CD4-positive, CD25-positive, alpha-beta regulatory T cell (primary cell): ENCODE measurements around the gene TBC1D22A. TPM values are rescaled to one million over a fixed set of nuclear protein-coding genes. Genes with fewer than 3 reads are reported as not detected.

Experiments used
- ATAC-seq, 2 donors: fragments of 150-1000 bp; cut with Tn5 transposase; one replicate each; pipeline ENCODE4 v1.10.0; 2021; ENCODE audit warnings: low read depth in 2 of 2, moderate number of reproducible peaks in 2 of 2, moderate library complexity in 1 of 2
- DNase-seq, 3 donors: peaks; one replicate each; pipeline versions ENCODE4 v3.0.0 to v3.0.0-alpha.2; 2012 to 2022; ENCODE audit warnings: mixed read lengths in 1 of 3
- H3K27ac ChIP-seq: one replicate; pipeline ENCODE4 v1.7.0; 2013; ENCODE audit warnings: mild to moderate bottlenecking, low read length; ENCODE audit not compliant: insufficient read depth, poor library complexity, severe bottlenecking
- H3K27me3 ChIP-seq: one replicate; pipeline ENCODE4 v1.7.0; 2013; ENCODE audit warnings: low read length; ENCODE audit not compliant: control insufficient read depth, insufficient read depth
- H3K36me3 ChIP-seq: one replicate; pipeline ENCODE4 v1.7.0; 2013; ENCODE audit warnings: mild to moderate bottlenecking, low read length, moderate library complexity; ENCODE audit not compliant: control insufficient read depth, insufficient read depth
- H3K4me1 ChIP-seq: 2 replicates; pipeline ENCODE4 v1.7.0; 2013; ENCODE audit warnings: mild to moderate bottlenecking, low read length; ENCODE audit not compliant: insufficient read depth, control insufficient read depth, poor library complexity, severe bottlenecking
- H3K4me3 ChIP-seq: one replicate; pipeline ENCODE4 v1.7.0; 2013; ENCODE audit warnings: low read depth, mild to moderate bottlenecking, low read length, moderate library complexity
- H3K9me3 ChIP-seq, 2 experiments: 1 replicate in 1 of 2; 2 replicates in 1 of 2; pipeline ENCODE4 v1.7.0; 2013; ENCODE audit warnings: low read length in 2 of 2, mild to moderate bottlenecking in 1 of 2, moderate library complexity in 1 of 2; ENCODE audit not compliant: control insufficient read depth in 2 of 2
- H3K27ac Mint-ChIP-seq, 3 donors: one replicate each; pipeline ENCODE4 v1.8.0; 2020 to 2022; ENCODE audit warnings: mild to moderate bottlenecking in 3 of 3, mixed read lengths in 3 of 3, moderate library complexity in 2 of 3
- H3K27me3 Mint-ChIP-seq: one replicate; pipeline ENCODE4 v1.8.0; 2022; ENCODE audit warnings: mild to moderate bottlenecking, mixed read lengths
- H3K36me3 Mint-ChIP-seq: one replicate; pipeline ENCODE4 v1.8.0; 2020; ENCODE audit warnings: mixed read lengths
- H3K4me1 Mint-ChIP-seq, 4 donors: one replicate each; pipeline ENCODE4 v1.8.0; 2020 to 2022; ENCODE audit warnings: mixed read lengths in 4 of 4, mild to moderate bottlenecking in 1 of 4
- H3K4me3 Mint-ChIP-seq, 4 donors: one replicate each; pipeline ENCODE4 v1.8.0; 2020 to 2022; ENCODE audit warnings: mild to moderate bottlenecking in 4 of 4, mixed read lengths in 4 of 4, moderate library complexity in 3 of 4
- H3K9me3 Mint-ChIP-seq, 7 donors: one replicate each; pipeline ENCODE4 v1.8.0; 2020 to 2022; ENCODE audit warnings: mixed read lengths in 7 of 7, mild to moderate bottlenecking in 3 of 7, moderate library complexity in 2 of 7
- polyA plus RNA-seq, 4 donors: library from polyadenylated mRNA; unstranded; fragments of 300-500 nt; fragmentation: Illumina TruSeq; gene quantifications; one replicate each; pipeline ENCODE4 v1.2.3, GENCODE V29; 2021
- total RNA-seq: library from RNA; stranded (reverse); gene quantifications from one replicate; pipeline ENCODE4 v1.2.3, GENCODE V29; 2022

Gene TBC1D22A
- total and polyA plus RNA-seq, 5 donors from 2014 or later: 19.8 to 42.5 (median 24.3) TPM

- H3K4me3 ChIP-seq: no peak overlapping the region
- no peaks in the 10 kb centered on the region for H3K9me3 Mint-ChIP-seq
- H3K36me3 ChIP-seq: no peaks in the 10 kb centered on the region
- DNase-seq (no peak), ATAC-seq (no peak)
- no peaks in the 10 kb centered on the region for H3K4me1 ChIP-seq
- H3K27me3 ChIP-seq: no peaks in the 10 kb centered on the region
- no peak overlapping the region for H3K4me3 Mint-ChIP-seq
- no peaks in the 10 kb centered on the region for H3K9me3 ChIP-seq
- no peak overlapping the region for H3K27ac Mint-ChIP-seq
- peaks cover 0 to 12% (median 6%) of the 10 kb centered on the region in 4 donors for H3K4me1 Mint-ChIP-seq
- H3K27ac ChIP-seq: no peak overlapping the region
- H3K36me3 Mint-ChIP-seq: peaks cover 15% of the 10 kb centered on the region
- H3K27me3 Mint-ChIP-seq: no peaks in the 10 kb centered on the region
Observed at GRCh38 chr22:47130883-47131631, 368.6 kb downstream of the TBC1D22A start.

GRCh38 chr22:47131632-47132427 is 369.4 kb downstream of the TBC1D22A start:
- no peak overlapping the region for H3K27ac Mint-ChIP-seq
- no peaks in the 10 kb centered on the region for H3K4me1 ChIP-seq
- H3K27ac ChIP-seq: no peak overlapping the region
- no peaks in the 10 kb centered on the region for H3K9me3 ChIP-seq
- ATAC-seq (no peak), DNase-seq (no peak)
- H3K36me3 Mint-ChIP-seq: peaks cover 17% of the 10 kb centered on the region
- no peaks in the 10 kb centered on the region for H3K36me3 ChIP-seq
- H3K4me3 ChIP-seq: no peak overlapping the region
- no peaks in the 10 kb centered on the region for H3K27me3 ChIP-seq
- no peaks in the 10 kb centered on the region for H3K27me3 Mint-ChIP-seq
- H3K4me3 Mint-ChIP-seq: no peak overlapping the region
- peaks cover 0 to 12% (median 7%) of the 10 kb centered on the region in 4 donors for H3K4me1 Mint-ChIP-seq
- H3K9me3 Mint-ChIP-seq: no peaks in the 10 kb centered on the region

GRCh38 chr22:47132428-47132825 is 370.0 kb downstream of the TBC1D22A start:
- H3K4me3 Mint-ChIP-seq: no peak overlapping the region
- Histone ChIP-seq H3K36me3 (no peaks in the 10 kb centered on the region), H3K27me3 (no peaks in the 10 kb centered on the region), H3K27ac (no peak overlapping the region), H3K9me3 (no peaks in the 10 kb centered on the region), H3K4me3 (no peak overlapping the region), H3K4me1 (no peaks in the 10 kb centered on the region)
- DNase-seq (no peak), ATAC-seq (no peak)
- no peaks in the 10 kb centered on the region for H3K27me3 Mint-ChIP-seq
- H3K36me3 Mint-ChIP-seq: peaks cover 19% of the 10 kb centered on the region
- no peaks in the 10 kb centered on the region for H3K9me3 Mint-ChIP-seq
- H3K4me1 Mint-ChIP-seq: peaks cover 0 to 12% (median 7%) of the 10 kb centered on the region in 4 donors
- H3K27ac Mint-ChIP-seq: no peak overlapping the region

GRCh38 chr22:47133061-47133969 is 370.9 kb downstream of the TBC1D22A start:
- H3K4me3 ChIP-seq: no peak overlapping the region
- no peaks in the 10 kb centered on the region for H3K9me3 ChIP-seq
- Mint-ChIP-seq H3K9me3 (no peaks in the 10 kb centered on the region), H3K27ac (no peak overlapping the region), H3K4me3 (no peak overlapping the region), H3K27me3 (no peaks in the 10 kb centered on the region), H3K36me3 (peaks cover 19% of the 10 kb centered on the region), H3K4me1 (peaks cover 0 to 12% (median 7%) of the 10 kb centered on the region in 4 donors)
- H3K27ac ChIP-seq: no peak overlapping the region
- H3K4me1 ChIP-seq: no peaks in the 10 kb centered on the region
- H3K27me3 ChIP-seq: no peaks in the 10 kb centered on the region
- DNase-seq (no peak), ATAC-seq (no peak)
- no peaks in the 10 kb centered on the region for H3K36me3 ChIP-seq

GRCh38 chr22:47134222-47134621 is 371.8 kb downstream of the TBC1D22A start:
- peaks cover 0 to 8% (median 6%) of the 10 kb centered on the region in 4 donors for H3K4me1 Mint-ChIP-seq
- Histone ChIP-seq H3K36me3 (no peaks in the 10 kb centered on the region), H3K9me3 (no peaks in the 10 kb centered on the region), H3K27ac (no peak overlapping the region), H3K27me3 (no peaks in the 10 kb centered on the region), H3K4me3 (no peak overlapping the region), H3K4me1 (no peaks in the 10 kb centered on the region)
- no peak for DNase-seq
- no peaks in the 10 kb centered on the region for H3K9me3 Mint-ChIP-seq
- no peaks in the 10 kb centered on the region for H3K27me3 Mint-ChIP-seq
- no peak for ATAC-seq
- peak overlapping the region in 1 of 3 donors; percentile 46 for H3K27ac Mint-ChIP-seq
- peaks cover 19% of the 10 kb centered on the region for H3K36me3 Mint-ChIP-seq
- H3K4me3 Mint-ChIP-seq: no peak overlapping the region

- Histone ChIP-seq H3K4me3 (no peak overlapping the region), H3K36me3 (no peaks in the 10 kb centered on the region), H3K27ac (no peak overlapping the region), H3K27me3 (no peaks in the 10 kb centered on the region), H3K9me3 (no peaks in the 10 kb centered on the region), H3K4me1 (no peaks in the 10 kb centered on the region)
- no peak for DNase-seq
- Mint-ChIP-seq H3K36me3 (peaks cover 21% of the 10 kb centered on the region), H3K27me3 (no peaks in the 10 kb centered on the region), H3K9me3 (no peaks in the 10 kb centered on the region), H3K4me1 (peaks cover 0 to 8% (median 4%) of the 10 kb centered on the region in 4 donors), H3K4me3 (no peak overlapping the region), H3K27ac (no peak overlapping the region)
- no peak for ATAC-seq
Observed at GRCh38 chr22:47135338-47135737, 372.9 kb downstream of the TBC1D22A start.

GRCh38 chr22:47136050-47136449 is 373.6 kb downstream of the TBC1D22A start:
- Mint-ChIP-seq H3K4me3 (no peak overlapping the region), H3K4me1 (peaks cover 0 to 8% (median under 1%) of the 10 kb centered on the region in 4 donors), H3K27me3 (no peaks in the 10 kb centered on the region), H3K36me3 (peaks cover 18% of the 10 kb centered on the region), H3K27ac (no peak overlapping the region), H3K9me3 (no peaks in the 10 kb centered on the region)
- DNase-seq: no peak
- H3K27me3 ChIP-seq: no peaks in the 10 kb centered on the region
- no peak overlapping the region for H3K4me3 ChIP-seq
- H3K27ac ChIP-seq: no peak overlapping the region
- H3K36me3 ChIP-seq: no peaks in the 10 kb centered on the region
- ATAC-seq: no peak
- H3K9me3 ChIP-seq: no peaks in the 10 kb centered on the region
- H3K4me1 ChIP-seq: no peaks in the 10 kb centered on the region
